H1 (cell line): ENCODE results near the gene MOB3B. TPM values are rescaled to one million over a fixed set of nuclear protein-coding genes. Genes with fewer than 3 reads are reported as not detected.

Experiments
- BRCA1 ChIP-seq: IDR thresholded peaks from 2 replicates; pipeline ENCODE4 v1.6.1; 2012; ENCODE audit warnings: low read depth, low read length, improper control_type of control experiment
- CHD7 ChIP-seq: fragments of 300-600 bp; sonication (generic); IDR thresholded peaks from 2 replicates; pipeline ENCODE4 v1.7.1; 2012; ENCODE audit warnings: low read length, moderate library complexity, mild to moderate bottlenecking, inconsistent platforms; ENCODE audit not compliant: insufficient replicate concordance
- FOSL1 ChIP-seq: IDR thresholded peaks from 2 replicates; pipeline ENCODE4 v1.6.1; 2011; ENCODE audit warnings: mild to moderate bottlenecking, low read depth, low read length, moderate library complexity; ENCODE audit not compliant: insufficient read depth
- JUN ChIP-seq: IDR thresholded peaks from 2 replicates; pipeline ENCODE4 v1.6.1; 2011; ENCODE audit warnings: low read depth, mild to moderate bottlenecking, improper control_type of control experiment, low read length
- NANOG ChIP-seq: IDR thresholded peaks from 2 replicates; pipeline ENCODE4 v1.6.1; 2011; ENCODE audit warnings: low read length, low read depth, mild to moderate bottlenecking, inconsistent platforms; ENCODE audit not compliant: insufficient read depth, poor library complexity, severe bottlenecking
- RFX5 ChIP-seq: IDR thresholded peaks from 2 replicates; pipeline ENCODE4 v1.6.1; 2011; ENCODE audit warnings: low read depth, low read length, improper control_type of control experiment, borderline replicate concordance
- SAP30 ChIP-seq: fragments of 300-600 bp; sonication (generic); IDR thresholded peaks from 2 replicates; pipeline ENCODE4 v1.7.1; 2012; ENCODE audit warnings: low read length, moderate library complexity, mild to moderate bottlenecking, inconsistent platforms; ENCODE audit not compliant: insufficient read depth, insufficient replicate concordance
- SIRT6 ChIP-seq: IDR thresholded peaks from one replicate; pipeline ENCODE4 v1.7.1; 2012; ENCODE audit warnings: low read length, inconsistent platforms
- SP1 ChIP-seq: IDR thresholded peaks from 2 replicates; pipeline ENCODE4 v1.6.1; 2011; ENCODE audit warnings: low read depth, low read length
- SP4 ChIP-seq: IDR thresholded peaks from 2 replicates; pipeline ENCODE4 v1.6.1; 2012; ENCODE audit warnings: low read length, inconsistent platforms
- SUZ12 ChIP-seq: fragments of 200-600 bp; sonication (generic); IDR thresholded peaks from 2 replicates; pipeline ENCODE4 v1.6.1; 2012; ENCODE audit warnings: mild to moderate bottlenecking, inconsistent platforms, low read length, moderate library complexity, mixed read lengths
- polyA plus RNA-seq, 7 experiments: library from polyadenylated mRNA; depleted of rRNA in 3 of 7; stranded (reverse) in 5 of 7; unstranded in 2 of 7; fragments of >200 nt in 5 of 7; fragments of 200-250 nt in 2 of 7; gene quantifications; 1 replicate in 5 of 7; 2 replicates in 1 of 7; 4 replicates in 1 of 7; pipeline versions ENCODE4 v1.2.1 to v1.2.3, GENCODE V29; 2011 to 2013; ENCODE audit warnings: missing spikeins in 2 of 7, mixed read lengths in 2 of 7
- total RNA-seq: library from RNA; stranded (reverse); fragmentation: NEBNext Ultra II Directional; extraction: Animal tissue kit (Norgen Biotek cat#: 25700); gene quantifications from 2 replicates; pipeline ENCODE4 v1.2.1, GENCODE V29; 2021

Gene MOB3B
- total and polyA plus RNA-seq, 2 of the 8 experiments (the other 6 are each of a cell fraction or from before 2014, with no cell fraction given): 12.7 to 16.1 TPM

DNA sequence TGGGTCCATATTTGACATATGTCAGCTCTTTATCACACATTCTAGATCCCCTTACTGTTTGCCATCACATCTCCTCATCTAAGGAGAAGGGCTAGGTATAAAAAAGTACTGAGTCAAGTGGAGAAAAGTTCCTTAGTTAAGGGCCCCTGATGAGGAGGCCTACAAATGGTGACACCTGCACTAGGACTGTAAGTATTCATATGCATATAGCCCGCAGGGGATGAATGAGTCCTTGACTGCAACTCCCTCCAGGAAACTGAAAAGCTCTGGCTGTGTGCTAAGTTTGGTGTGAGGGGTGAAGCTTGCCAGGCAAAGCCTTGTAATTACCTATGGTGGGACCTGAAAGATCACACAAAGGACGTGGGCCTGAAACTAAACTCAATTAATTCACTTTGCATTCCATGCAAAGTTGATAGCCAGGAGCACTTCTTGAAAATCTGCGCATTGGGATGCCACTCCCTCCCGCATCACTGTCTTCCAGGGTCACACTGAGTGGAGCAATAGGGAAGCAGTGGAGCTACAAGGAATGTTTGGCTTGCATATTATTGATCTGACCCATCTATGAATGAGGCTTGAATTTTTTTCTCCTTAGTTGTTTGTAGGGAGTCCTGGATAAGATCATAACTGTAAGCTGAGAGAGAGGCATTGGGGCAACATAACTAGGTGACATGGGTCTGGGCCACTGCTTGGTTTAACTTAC is 220.8 kb downstream of the MOB3B start (continued):
- TF ChIP-seq CHD7 (peak; percentile 42), NANOG (peak; percentile 58), SIRT6 (no peak), SP1 (0 out of 2 replicates have a peak, but pooled peaks have one; percentile 15), FOSL1 (no peak), RFX5 (no peak), JUN (no peak), BRCA1 (no peak), SUZ12 (no peak), SAP30 (no peak), SP4 (no peak)
